HEK293 (cell line): ENCODE results near the gene DPEP3.

Source experiments
- INSM2 ChIP-seq: fragments of 450-650 bp; formaldehyde crosslinking; IDR thresholded peaks from 2 replicates; pipeline ENCODE4 v1.5.1; 2016; ENCODE audit warnings: missing biosample characterization, missing genetic modification characterization
- KLF16 ChIP-seq: fragments of 450-650 bp; formaldehyde crosslinking; IDR thresholded peaks from 2 replicates; pipeline ENCODE4 v1.5.1; 2017; ENCODE audit warnings: missing biosample characterization, missing genetic modification characterization
- MEIS1 ChIP-seq: sonication (generic); formaldehyde crosslinking; IDR thresholded peaks from 2 replicates; pipeline ENCODE4 v1.8.1; 2022; ENCODE audit warnings: missing genetic modification reagents, mild to moderate bottlenecking, borderline replicate concordance
- TCF7L2 ChIP-seq: IDR thresholded peaks from 2 replicates; pipeline ENCODE4 v1.6.1; 2011; ENCODE audit warnings: low read depth, mild to moderate bottlenecking, inconsistent platforms, low read length, moderate library complexity, borderline replicate concordance
- ZNF10 ChIP-seq: fragments of 450-650 bp; formaldehyde crosslinking; IDR thresholded peaks from 2 replicates; pipeline ENCODE4 v1.5.1; 2017; ENCODE audit warnings: missing biosample characterization, missing genetic modification characterization
- ZNF350 ChIP-seq: fragments of 450-650 bp; formaldehyde crosslinking; IDR thresholded peaks from 2 replicates; pipeline ENCODE4 v1.5.0; 2017; ENCODE audit warnings: missing biosample characterization, mild to moderate bottlenecking, missing genetic modification characterization
- ZNF510 ChIP-seq: fragments of 450-650 bp; formaldehyde crosslinking; IDR thresholded peaks from 2 replicates; pipeline ENCODE4 v1.5.1; 2018; ENCODE audit warnings: mild to moderate bottlenecking, missing genetic modification characterization, missing biosample characterization; ENCODE audit not compliant: insufficient replicate concordance
- ZNF548 ChIP-seq: fragments of 450-650 bp; formaldehyde crosslinking; IDR thresholded peaks from 2 replicates; pipeline ENCODE4 v1.5.1; 2016; ENCODE audit warnings: missing biosample characterization, missing genetic modification characterization
- ZNF677 ChIP-seq: fragments of 450-650 bp; IDR thresholded peaks from 2 replicates; pipeline ENCODE4 v1.5.0; 2018; ENCODE audit warnings: missing biosample characterization, mild to moderate bottlenecking, missing genetic modification characterization, moderate library complexity
- TF ChIP-seq, protein P1 (sequence below): fragments of 450-650 bp; formaldehyde crosslinking; IDR thresholded peaks from 2 replicates; pipeline ENCODE4 v1.5.1; 2016; ENCODE audit warnings: missing biosample characterization, missing genetic modification characterization
- TF ChIP-seq, protein P2 (sequence below): fragments of 450-650 bp; formaldehyde crosslinking; IDR thresholded peaks from 2 replicates; pipeline ENCODE4 v1.5.1; 2017; ENCODE audit warnings: missing biosample characterization, missing genetic modification characterization
- TF ChIP-seq, protein P3 (sequence below): fragments of 450-650 bp; formaldehyde crosslinking; IDR thresholded peaks from 2 replicates; pipeline ENCODE4 v1.5.1; 2016; ENCODE audit warnings: missing biosample characterization, missing genetic modification characterization
- TF ChIP-seq, protein P4 (sequence below): fragments of 450-650 bp; formaldehyde crosslinking; IDR thresholded peaks from 2 replicates; pipeline ENCODE4 v1.5.1; 2016; ENCODE audit warnings: missing biosample characterization, missing genetic modification characterization

DNA sequence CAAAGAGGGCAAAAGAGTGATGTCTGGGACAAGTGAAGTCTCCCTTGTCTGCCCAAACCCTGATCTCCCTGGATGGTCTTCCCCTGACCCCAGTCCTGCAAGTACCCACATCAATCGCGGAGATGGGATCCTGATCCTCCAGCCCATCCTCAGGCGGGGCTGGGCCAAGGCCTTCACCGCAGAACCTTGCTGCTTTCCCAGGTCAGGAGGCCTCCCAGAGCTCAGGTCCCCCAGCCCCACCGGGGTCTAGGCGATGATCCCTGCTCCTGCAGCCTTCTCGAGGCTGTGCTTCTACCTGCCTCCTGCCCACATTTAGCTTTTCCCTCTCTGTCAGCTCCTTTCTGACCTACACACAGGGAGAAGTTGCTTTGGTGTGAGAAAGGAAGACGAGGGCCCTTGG lies 18.2 kb downstream of the DPEP3 start:
- TF ChIP-seq, protein P1, sequence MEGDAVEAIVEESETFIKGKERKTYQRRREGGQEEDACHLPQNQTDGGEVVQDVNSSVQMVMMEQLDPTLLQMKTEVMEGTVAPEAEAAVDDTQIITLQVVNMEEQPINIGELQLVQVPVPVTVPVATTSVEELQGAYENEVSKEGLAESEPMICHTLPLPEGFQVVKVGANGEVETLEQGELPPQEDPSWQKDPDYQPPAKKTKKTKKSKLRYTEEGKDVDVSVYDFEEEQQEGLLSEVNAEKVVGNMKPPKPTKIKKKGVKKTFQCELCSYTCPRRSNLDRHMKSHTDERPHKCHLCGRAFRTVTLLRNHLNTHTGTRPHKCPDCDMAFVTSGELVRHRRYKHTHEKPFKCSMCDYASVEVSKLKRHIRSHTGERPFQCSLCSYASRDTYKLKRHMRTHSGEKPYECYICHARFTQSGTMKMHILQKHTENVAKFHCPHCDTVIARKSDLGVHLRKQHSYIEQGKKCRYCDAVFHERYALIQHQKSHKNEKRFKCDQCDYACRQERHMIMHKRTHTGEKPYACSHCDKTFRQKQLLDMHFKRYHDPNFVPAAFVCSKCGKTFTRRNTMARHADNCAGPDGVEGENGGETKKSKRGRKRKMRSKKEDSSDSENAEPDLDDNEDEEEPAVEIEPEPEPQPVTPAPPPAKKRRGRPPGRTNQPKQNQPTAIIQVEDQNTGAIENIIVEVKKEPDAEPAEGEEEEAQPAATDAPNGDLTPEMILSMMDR (tag by site-specific recombination): no peak
- TF ChIP-seq KLF16 (tag by site-specific recombination): no peak
- TF ChIP-seq, protein P2, sequence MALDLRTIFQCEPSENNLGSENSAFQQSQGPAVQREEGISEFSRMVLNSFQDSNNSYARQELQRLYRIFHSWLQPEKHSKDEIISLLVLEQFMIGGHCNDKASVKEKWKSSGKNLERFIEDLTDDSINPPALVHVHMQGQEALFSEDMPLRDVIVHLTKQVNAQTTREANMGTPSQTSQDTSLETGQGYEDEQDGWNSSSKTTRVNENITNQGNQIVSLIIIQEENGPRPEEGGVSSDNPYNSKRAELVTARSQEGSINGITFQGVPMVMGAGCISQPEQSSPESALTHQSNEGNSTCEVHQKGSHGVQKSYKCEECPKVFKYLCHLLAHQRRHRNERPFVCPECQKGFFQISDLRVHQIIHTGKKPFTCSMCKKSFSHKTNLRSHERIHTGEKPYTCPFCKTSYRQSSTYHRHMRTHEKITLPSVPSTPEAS (tag by site-specific recombination): no peak
- TF ChIP-seq, protein P3, sequence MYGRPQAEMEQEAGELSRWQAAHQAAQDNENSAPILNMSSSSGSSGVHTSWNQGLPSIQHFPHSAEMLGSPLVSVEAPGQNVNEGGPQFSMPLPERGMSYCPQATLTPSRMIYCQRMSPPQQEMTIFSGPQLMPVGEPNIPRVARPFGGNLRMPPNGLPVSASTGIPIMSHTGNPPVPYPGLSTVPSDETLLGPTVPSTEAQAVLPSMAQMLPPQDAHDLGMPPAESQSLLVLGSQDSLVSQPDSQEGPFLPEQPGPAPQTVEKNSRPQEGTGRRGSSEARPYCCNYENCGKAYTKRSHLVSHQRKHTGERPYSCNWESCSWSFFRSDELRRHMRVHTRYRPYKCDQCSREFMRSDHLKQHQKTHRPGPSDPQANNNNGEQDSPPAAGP (tag by site-specific recombination): no peak
- TF ChIP-seq MEIS1 (CRISPR knock-in tag): no peak
- TF ChIP-seq TCF7L2: no peak
- TF ChIP-seq ZNF510 (tag by site-specific recombination): no peak
- TF ChIP-seq, protein P4, sequence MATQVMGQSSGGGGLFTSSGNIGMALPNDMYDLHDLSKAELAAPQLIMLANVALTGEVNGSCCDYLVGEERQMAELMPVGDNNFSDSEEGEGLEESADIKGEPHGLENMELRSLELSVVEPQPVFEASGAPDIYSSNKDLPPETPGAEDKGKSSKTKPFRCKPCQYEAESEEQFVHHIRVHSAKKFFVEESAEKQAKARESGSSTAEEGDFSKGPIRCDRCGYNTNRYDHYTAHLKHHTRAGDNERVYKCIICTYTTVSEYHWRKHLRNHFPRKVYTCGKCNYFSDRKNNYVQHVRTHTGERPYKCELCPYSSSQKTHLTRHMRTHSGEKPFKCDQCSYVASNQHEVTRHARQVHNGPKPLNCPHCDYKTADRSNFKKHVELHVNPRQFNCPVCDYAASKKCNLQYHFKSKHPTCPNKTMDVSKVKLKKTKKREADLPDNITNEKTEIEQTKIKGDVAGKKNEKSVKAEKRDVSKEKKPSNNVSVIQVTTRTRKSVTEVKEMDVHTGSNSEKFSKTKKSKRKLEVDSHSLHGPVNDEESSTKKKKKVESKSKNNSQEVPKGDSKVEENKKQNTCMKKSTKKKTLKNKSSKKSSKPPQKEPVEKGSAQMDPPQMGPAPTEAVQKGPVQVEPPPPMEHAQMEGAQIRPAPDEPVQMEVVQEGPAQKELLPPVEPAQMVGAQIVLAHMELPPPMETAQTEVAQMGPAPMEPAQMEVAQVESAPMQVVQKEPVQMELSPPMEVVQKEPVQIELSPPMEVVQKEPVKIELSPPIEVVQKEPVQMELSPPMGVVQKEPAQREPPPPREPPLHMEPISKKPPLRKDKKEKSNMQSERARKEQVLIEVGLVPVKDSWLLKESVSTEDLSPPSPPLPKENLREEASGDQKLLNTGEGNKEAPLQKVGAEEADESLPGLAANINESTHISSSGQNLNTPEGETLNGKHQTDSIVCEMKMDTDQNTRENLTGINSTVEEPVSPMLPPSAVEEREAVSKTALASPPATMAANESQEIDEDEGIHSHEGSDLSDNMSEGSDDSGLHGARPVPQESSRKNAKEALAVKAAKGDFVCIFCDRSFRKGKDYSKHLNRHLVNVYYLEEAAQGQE: no peak
- TF ChIP-seq ZNF548: no peak
- no peak for TF ChIP-seq ZNF350 (tag by site-specific recombination)
- no peak for TF ChIP-seq INSM2 (tag by site-specific recombination)
- TF ChIP-seq ZNF677 (tag by site-specific recombination): no peak
- TF ChIP-seq ZNF10 (tag by site-specific recombination): no peak
